ENCODE data around the gene PKNOX2.

The PKNOX2 gene

DNA sequence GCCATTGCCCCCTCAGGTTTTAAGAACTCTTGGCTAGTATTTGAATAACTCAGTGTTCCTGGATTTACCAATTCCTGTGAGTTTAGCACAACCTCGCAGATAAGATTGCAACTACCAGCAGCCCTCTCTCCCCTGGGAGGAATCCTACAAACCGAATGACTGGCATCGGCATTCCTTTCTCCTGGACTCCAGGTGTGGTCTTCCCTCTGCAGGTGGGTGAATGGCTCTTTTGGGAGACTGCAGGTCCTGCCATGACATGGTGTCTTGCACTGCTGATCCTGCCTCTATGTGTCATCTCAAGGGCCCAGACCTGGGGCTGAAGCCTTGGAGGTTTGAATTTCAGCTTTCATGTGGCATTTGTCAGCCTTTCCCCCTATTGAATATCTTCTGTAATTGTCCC is 105.6 kb downstream of the PKNOX2 start:
- DNase-seq (ENCODE audit: low read depth in 2 of 2) = no peak
- TF ChIP-seq, protein P1, sequence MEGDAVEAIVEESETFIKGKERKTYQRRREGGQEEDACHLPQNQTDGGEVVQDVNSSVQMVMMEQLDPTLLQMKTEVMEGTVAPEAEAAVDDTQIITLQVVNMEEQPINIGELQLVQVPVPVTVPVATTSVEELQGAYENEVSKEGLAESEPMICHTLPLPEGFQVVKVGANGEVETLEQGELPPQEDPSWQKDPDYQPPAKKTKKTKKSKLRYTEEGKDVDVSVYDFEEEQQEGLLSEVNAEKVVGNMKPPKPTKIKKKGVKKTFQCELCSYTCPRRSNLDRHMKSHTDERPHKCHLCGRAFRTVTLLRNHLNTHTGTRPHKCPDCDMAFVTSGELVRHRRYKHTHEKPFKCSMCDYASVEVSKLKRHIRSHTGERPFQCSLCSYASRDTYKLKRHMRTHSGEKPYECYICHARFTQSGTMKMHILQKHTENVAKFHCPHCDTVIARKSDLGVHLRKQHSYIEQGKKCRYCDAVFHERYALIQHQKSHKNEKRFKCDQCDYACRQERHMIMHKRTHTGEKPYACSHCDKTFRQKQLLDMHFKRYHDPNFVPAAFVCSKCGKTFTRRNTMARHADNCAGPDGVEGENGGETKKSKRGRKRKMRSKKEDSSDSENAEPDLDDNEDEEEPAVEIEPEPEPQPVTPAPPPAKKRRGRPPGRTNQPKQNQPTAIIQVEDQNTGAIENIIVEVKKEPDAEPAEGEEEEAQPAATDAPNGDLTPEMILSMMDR (IDR thresholded peaks at IDR 0.05; ENCODE audit: low read depth, low read length) = no peak
- H3K4me3 ChIP-seq (replicated peaks in 1 of 2; ENCODE audit: low read depth in 2 of 2, low read length in 2 of 2) = no peak overlapping the region

DNA sequence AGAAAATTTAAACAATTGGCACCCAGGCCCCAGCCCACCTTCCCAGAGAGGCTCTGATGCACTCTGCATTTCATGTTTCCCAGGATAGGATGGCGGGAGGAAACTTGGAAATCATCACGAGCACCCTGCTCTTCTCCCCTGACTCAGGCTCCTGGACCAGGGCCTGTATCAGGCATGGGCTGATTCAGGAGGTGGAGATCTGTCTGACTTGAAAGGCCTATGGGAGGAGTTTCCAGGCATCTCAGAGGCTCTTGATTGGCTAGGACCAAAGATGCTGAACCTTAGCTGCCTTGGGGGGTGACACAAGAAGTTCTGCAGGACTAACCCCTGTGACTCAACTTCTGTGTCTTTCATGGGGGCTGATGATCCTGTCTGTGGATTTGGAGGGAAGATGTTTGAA is 106.2 kb downstream of the PKNOX2 start:
- TF ChIP-seq, protein P1 (IDR thresholded peaks at IDR 0.05; ENCODE audit: low read depth, low read length) = no peak
- no peak overlapping the region for H3K4me3 ChIP-seq (replicated peaks in 1 of 2; ENCODE audit: low read depth in 2 of 2, low read length in 2 of 2)
- DNase-seq (ENCODE audit: low read depth in 2 of 2) = peak in 1 of 2 donors; percentile 56

DNA sequence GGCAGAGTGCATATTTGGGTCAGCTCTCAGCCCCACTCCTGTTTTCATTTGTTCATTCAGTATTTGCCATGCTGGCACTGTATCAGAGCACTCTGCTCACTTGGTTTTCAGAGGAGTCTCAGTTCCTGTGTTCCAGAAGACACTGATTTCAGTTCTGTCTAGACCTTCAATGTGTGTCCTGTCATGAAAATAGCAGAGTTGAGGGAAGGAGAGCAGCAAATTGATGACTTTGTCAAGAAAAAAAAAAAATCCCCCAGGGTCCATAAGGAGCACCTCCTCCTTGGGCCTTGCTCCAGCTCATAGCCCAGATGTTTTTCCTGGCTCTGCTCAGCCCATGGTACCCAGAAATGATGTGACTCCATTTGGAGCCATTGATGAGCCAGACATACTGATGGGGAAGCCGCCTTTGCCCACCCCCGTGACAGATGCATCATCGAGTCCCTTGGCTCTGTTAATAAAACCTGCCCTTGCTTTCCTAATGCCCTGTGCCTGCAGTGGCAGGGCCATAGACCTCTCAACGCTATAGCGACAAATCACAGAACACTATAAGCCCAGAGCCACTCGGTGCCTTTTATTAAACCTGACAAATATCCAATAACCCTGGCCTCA is 107.0 kb downstream of the PKNOX2 start:
- DNase-seq (ENCODE audit: low read depth in 2 of 2) = no peak
- no peak overlapping the region for H3K4me3 ChIP-seq (replicated peaks in 1 of 2; ENCODE audit: low read depth in 2 of 2, low read length in 2 of 2)
- TF ChIP-seq, protein P1 (IDR thresholded peaks at IDR 0.05; ENCODE audit: low read depth, low read length) = no peak

DNA sequence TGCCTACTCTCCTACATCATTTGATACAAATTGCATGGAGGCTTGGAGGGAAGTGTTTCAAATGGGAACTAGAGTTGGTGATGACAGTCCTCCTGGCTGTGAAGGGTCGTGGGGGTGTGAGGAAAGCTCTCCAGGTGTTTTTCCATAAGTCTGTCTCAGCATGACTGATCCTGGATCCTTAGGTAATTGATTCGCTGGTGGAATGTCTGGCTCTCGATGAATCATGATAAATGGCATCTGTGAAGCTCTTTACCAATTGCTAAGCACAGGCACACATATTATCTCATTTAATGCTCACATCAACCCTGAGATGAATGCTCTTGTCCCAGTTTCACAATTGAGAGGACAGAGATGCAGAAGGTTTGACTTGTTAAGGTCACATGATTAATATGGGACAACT is 107.5 kb downstream of the PKNOX2 start:
- peak in 1 of 2 donors; percentile 67 for DNase-seq (ENCODE audit: low read depth in 2 of 2)
- H3K4me3 ChIP-seq (replicated peaks in 1 of 2; ENCODE audit: low read depth in 2 of 2, low read length in 2 of 2) = no peak overlapping the region
- TF ChIP-seq, protein P1 (IDR thresholded peaks at IDR 0.05; ENCODE audit: low read depth, low read length) = no peak

DNA sequence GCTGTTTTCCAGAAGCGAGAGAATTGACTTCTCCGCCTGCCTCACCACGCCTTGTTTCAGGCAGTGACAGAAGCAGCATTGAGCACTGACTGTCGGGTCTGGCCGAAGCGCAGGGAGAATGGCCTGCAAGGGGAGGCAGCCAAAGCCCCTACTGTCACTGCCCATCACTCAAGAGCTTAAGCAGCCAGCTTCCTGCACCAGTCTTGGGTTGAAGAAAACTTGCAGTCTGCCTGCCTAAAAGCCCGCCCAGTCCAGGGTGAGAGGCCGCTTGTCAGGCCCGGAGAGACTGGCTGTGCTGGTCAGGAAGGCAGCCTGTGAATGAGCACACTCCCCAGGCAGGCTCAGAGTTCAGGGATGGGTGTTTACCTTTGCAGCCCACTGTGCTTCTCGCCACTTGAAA is 108.3 kb downstream of the PKNOX2 start:
- DNase-seq (ENCODE audit: low read depth in 2 of 2) = no peak
- TF ChIP-seq, protein P1 (IDR thresholded peaks at IDR 0.05; ENCODE audit: low read depth, low read length) = no peak
- no peak overlapping the region for H3K4me3 ChIP-seq (replicated peaks in 1 of 2; ENCODE audit: low read depth in 2 of 2, low read length in 2 of 2)

DNA sequence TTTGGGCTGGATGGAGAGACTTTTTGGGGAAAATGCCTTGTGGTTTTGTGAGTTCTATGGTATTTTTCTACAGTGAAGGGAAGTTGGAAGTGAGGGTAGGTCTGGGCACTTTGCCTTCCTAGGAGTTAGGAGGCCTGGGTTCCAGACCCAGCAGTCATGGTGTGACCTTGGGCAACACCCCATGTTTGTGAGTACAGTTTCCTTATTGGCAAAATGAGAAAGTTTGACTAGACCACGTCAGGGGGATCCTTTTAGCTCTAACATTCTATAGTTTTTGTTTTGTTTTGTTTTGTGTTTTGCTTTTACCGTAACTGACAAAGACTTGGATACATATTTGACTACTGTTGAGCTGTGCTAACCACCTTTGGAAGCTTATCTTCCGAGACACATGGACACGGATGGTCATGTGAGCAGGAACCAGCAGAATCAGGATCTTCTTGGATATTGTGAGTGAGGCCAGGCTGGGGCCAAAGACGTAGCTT is 109.0 kb downstream of the PKNOX2 start:
- no peak for DNase-seq (ENCODE audit: low read depth in 2 of 2)
- no peak overlapping the region for H3K4me3 ChIP-seq (replicated peaks in 1 of 2; ENCODE audit: low read depth in 2 of 2, low read length in 2 of 2)
- TF ChIP-seq, protein P1 (IDR thresholded peaks at IDR 0.05; ENCODE audit: low read depth, low read length) = no peak

DNA sequence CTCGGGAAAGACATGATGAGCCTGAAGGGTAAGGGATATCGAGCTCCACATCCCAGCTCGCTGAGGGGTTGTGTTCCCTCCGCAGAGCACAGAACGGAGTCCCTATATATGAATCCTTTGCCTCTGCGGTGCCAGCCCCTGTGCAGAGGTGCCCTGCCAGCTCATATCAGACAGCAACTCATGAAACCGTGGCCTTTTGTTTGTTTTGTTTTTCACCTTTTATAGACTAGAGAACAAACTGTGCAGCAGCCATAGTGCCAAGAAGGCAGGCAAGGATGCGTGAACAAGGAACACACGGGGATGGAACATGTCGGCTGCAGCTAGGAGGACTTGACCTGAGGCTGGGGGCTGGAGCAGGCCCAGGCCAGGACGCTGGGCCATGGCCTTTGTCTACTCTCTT is 109.8 kb downstream of the PKNOX2 start:
- no peak for DNase-seq (ENCODE audit: low read depth in 2 of 2)
- no peak overlapping the region for H3K4me3 ChIP-seq (replicated peaks in 1 of 2; ENCODE audit: low read depth in 2 of 2, low read length in 2 of 2)
- TF ChIP-seq, protein P1 (IDR thresholded peaks at IDR 0.05; ENCODE audit: low read depth, low read length) = no peak

All from cardiac fibroblast (primary cell).